Nephron progenitor cell (in vitro differentiated cells): ENCODE measurements around the gene TM6SF1.
"Not testable (repeated sequence)": the region's sequence is repeated elsewhere in the genome, so short reads cannot be mapped to it uniquely, and the experiment has no call there.

Experiments used
- DNase-seq: peaks from one replicate; pipeline ENCODE4 v3.0.0; 2021
- H3K27ac Mint-ChIP-seq: 2 replicates; pipeline ENCODE4 v1.8.0; 2021; ENCODE audit warnings: mild to moderate bottlenecking, moderate library complexity, mixed read lengths
- H3K27me3 Mint-ChIP-seq: 2 replicates; pipeline ENCODE4 v1.8.0; 2021; ENCODE audit warnings: mild to moderate bottlenecking, low read depth, mixed read lengths; ENCODE audit not compliant: poor library complexity
- H3K36me3 Mint-ChIP-seq: 2 replicates; pipeline ENCODE4 v1.8.0; 2021; ENCODE audit warnings: low read depth, mixed read lengths
- H3K4me1 Mint-ChIP-seq: 2 replicates; pipeline ENCODE4 v1.8.0; 2021; ENCODE audit warnings: mixed read lengths
- H3K4me3 Mint-ChIP-seq: 2 replicates; pipeline ENCODE4 v1.8.0; 2021; ENCODE audit warnings: mild to moderate bottlenecking, moderate library complexity, mixed read lengths
- H3K9me3 Mint-ChIP-seq: 2 replicates; pipeline ENCODE4 v1.8.0; 2021; ENCODE audit warnings: mild to moderate bottlenecking, moderate library complexity, mixed read lengths
- CTCF ChIP-seq: fragments of 200-600 bp; sonication (generic); IDR thresholded peaks from 2 replicates; pipeline ENCODE4 v1.5.0; 2021; ENCODE audit warnings: antibody characterized with exemption

Gene TM6SF1

GRCh38 chr15:83087576-83087975, 19.9 kb upstream of the TM6SF1 start:
- Mint-ChIP-seq H3K27ac (no peak overlapping the region), H3K27me3 (peaks cover 9% of the 10 kb centered on the region), H3K4me3 (no peak overlapping the region), H3K4me1 (peaks cover 8% of the 10 kb centered on the region), H3K9me3 (no peaks in the 10 kb centered on the region), H3K36me3 (no peaks in the 10 kb centered on the region)
- TF ChIP-seq CTCF = no peak
- no peak for DNase-seq

GRCh38 chr15:83088876-83089275, 18.6 kb upstream of the TM6SF1 start:
- no peaks in the 10 kb centered on the region for H3K9me3 Mint-ChIP-seq
- no peaks in the 10 kb centered on the region for H3K36me3 Mint-ChIP-seq
- TF ChIP-seq CTCF = no peak
- peak overlapping the region; percentile 10 for H3K27ac Mint-ChIP-seq
- peaks cover 8% of the 10 kb centered on the region for H3K4me1 Mint-ChIP-seq
- no peak overlapping the region for H3K4me3 Mint-ChIP-seq
- peaks cover 9% of the 10 kb centered on the region for H3K27me3 Mint-ChIP-seq
- DNase-seq = no peak

- TF ChIP-seq CTCF = no peak
- Mint-ChIP-seq H3K27me3 (peaks cover 7% of the 10 kb centered on the region), H3K27ac (no peak overlapping the region), H3K4me1 (peaks cover 8% of the 10 kb centered on the region), H3K4me3 (no peak overlapping the region), H3K9me3 (no peaks in the 10 kb centered on the region), H3K36me3 (no peaks in the 10 kb centered on the region)
- no peak for DNase-seq
These were observed 17.0 kb upstream of the TM6SF1 start for GRCh38 chr15:83090465-83090864.

GRCh38 chr15:83091965-83092308, 15.5 kb upstream of the TM6SF1 start:
- H3K4me3 Mint-ChIP-seq = not testable (repeated sequence)

GRCh38 chr15:83092309-83092976, 15.0 kb upstream of the TM6SF1 start:
- Mint-ChIP-seq H3K4me1 (peaks cover 8% of the 10 kb centered on the region), H3K27me3 (peaks cover 22% of the 10 kb centered on the region), H3K27ac (peak overlapping the region; percentile 11), H3K9me3 (peaks cover under 1% of the 10 kb centered on the region), H3K36me3 (no peaks in the 10 kb centered on the region), H3K4me3 (no peak overlapping the region)
- DNase-seq = no peak
- TF ChIP-seq CTCF = no peak

More at GRCh38 chr15:83091965-83092308, 15.5 kb upstream of the TM6SF1 start:
- H3K9me3 Mint-ChIP-seq, H3K4me1 Mint-ChIP-seq, DNase-seq, H3K36me3 Mint-ChIP-seq: not testable (repeated sequence)
- H3K27me3 Mint-ChIP-seq = peaks cover 17% of the 10 kb centered on the region
- peak overlapping the region; percentile 11 for H3K27ac Mint-ChIP-seq

- Mint-ChIP-seq H3K36me3 (no peaks in the 10 kb centered on the region), H3K9me3 (peaks cover 9% of the 10 kb centered on the region), H3K4me3 (no peak overlapping the region), H3K4me1 (peaks cover 8% of the 10 kb centered on the region), H3K27ac (no peak overlapping the region), H3K27me3 (peaks cover 34% of the 10 kb centered on the region)
- no peak for DNase-seq
- TF ChIP-seq CTCF = no peak
These were observed 12.9 kb upstream of the TM6SF1 start for GRCh38 chr15:83094583-83094982.
